Measurements from ENCODE around the gene DSN1.

Gene DSN1

DNA sequence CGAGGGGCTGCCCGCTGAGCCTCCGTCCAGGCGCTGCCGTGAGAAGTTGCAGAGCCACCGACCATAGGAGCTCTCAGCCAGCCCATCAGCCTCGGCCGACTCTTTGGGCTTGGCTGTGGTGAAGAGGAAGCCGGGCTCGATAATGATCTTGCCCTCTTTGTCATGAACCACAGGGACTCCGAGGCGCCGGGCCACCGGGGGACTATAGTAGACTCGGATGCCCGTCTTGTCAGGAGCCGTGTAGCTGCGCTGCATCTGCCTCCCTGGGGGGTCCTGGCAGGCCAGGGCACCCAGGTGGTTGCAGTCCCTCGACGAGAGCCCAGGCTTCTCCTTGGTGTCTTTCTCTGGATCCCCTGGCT is 20.5 kb upstream of the DSN1 start:
- DNase-seq = no peak

DNA sequence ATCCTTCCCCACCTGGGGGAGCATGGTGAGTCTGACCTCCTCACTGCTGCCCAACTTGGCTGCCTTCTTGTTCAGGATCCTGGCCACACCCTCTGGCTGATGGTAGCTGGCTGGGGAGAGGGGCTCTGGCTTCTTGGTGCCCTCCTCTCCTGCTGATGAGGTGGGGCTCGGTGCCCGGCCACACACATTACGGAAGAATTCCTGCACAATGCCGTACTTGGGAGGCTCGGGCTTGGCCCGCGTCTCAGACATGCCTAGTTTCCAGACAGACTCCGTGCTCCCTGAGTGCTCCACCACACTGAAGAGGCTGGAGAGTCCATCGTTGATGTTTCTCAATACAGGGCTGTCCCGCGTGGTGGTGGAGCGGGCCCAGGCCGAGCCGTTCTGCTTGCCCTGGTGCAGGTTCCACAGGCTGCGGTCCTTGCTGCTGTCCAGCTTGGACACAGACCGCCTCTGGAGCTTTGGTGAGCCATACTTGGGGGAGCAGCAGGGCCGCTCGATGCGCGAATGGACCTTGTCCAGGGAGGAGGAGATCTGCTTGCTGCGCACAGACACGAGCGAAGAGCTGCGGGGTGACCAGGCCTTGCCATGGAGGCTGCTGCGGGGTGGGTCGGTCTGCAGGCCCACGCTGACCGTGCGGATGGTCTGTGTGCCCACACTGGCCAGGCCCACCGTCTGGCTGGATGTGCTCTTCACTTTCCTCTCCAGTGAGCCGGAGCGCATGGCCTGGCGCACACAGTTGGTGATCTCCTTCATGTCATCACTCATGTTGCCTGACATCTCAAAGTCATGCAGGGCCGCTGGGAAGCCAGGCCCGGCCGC is 19.9 kb upstream of the DSN1 start:
- DNase-seq = no peak

DNA sequence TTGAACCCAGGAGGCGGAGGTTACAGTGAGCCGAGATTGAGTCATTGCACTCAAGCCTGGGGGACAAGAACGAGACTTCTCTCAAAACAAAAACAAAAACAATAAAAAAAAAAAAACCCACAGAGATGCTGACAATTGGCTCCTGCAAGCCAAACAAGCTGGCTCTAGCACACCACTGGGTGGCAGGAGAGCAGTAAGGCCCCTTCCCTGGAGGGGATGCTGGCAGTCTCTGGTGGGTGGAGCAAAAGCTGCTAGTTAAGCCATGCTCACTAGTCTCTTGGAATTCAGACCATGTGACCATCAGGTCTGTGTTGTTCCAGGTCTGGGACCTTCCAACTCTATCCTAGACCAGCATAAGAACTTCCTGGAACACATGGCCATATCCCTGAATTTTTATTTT is 18.9 kb upstream of the DSN1 start:
- DNase-seq = peak; percentile 38

GRCh38 chr20:36791862-36792261 is 18.3 kb upstream of the DSN1 start:
- DNase-seq = no peak

GRCh38 chr20:36786663-36787062 is 13.1 kb upstream of the DSN1 start:
- DNase-seq = no peak

DNA sequence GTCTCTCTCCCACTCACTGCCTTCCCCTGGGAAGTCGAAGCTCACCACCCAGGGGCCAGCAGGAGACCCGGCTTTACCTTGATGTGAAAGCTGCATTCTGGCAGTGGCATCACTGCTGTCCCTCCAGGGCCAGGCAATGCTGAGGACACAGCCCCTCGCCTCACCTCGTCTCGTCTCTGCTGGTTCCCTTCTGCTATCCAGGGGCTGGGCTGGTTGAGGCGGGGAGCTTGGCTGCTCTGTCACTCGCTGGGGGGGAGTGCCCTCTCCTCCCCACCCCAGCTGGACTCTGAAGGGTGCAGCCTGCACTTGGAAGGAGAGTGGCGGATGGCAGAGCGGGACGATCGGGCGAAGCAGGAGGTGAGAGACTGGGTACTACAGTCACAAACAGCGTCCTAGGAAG is 12.7 kb upstream of the DSN1 start:
- DNase-seq = no peak

- DNase-seq = no peak
These were observed 11.7 kb upstream of the DSN1 start for GRCh38 chr20:36785308-36785707.

GRCh38 chr20:36784900-36785299 is 11.3 kb upstream of the DSN1 start:
- no peak for DNase-seq

GRCh38 chr20:36784116-36784515 is 10.6 kb upstream of the DSN1 start:
- no peak for DNase-seq

DNA sequence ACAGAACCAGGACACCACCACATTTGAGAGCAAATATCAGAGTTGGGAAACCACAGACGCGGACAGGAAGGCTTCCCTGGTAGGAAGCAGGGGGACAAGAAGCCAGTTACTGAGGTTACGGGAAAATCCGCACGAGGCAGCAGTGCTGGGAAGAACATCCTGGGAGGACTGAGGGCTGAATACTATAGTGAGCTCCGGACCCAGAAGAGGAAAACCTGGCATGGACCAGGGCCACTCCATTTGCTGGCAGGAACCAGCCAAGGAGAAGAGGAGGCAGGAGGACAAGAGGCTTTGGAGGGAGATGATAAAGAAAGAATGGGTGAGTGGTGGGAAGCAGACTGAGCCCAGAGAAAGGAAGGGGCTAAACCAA is 6.1 kb upstream of the DSN1 start:
- DNase-seq = no peak

GRCh38 chr20:36778831-36779655 is 5.5 kb upstream of the DSN1 start:
- DNase-seq = no peak

DNA sequence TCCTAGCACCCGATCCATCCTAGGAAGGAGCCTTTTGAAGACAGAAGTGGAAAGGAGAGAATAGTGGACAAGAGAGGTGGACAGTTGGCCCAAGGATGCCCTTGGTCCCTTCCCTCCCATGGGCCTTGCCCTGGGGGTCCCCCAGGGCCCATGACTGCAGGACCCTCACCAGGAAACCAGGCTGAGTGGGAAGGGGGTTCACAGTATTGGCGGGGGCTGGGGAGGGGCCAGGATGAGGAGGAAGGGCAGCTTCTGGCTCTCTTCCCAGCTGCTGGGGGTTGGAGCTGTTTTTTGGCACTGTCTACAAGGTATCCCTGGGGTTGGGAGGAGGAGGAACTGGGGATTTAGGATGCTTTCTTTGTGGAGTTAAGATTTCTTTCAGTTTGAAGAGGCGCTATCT is 4.0 kb upstream of the DSN1 start:
- no peak for DNase-seq

DNA sequence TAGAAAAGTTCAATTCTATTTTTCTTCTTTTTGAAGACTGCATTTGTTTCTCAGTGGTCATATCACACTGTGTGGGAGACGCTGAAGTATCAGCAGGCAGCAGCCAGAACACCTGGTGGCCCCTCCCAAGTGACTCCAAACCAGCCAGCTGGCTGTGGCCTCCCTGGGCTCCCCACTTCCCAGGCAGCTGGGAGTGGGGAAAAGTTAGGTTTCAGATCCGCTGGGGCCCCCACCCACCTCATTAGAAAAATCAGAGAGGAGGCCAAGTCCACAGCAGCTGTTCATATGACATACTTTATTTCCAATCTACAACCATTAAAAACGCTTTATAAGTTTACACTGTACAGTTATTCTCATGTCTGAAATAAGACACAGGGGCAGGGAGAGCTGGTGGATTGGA is 3.6 kb upstream of the DSN1 start:
- DNase-seq = peak; percentile 74

DNA sequence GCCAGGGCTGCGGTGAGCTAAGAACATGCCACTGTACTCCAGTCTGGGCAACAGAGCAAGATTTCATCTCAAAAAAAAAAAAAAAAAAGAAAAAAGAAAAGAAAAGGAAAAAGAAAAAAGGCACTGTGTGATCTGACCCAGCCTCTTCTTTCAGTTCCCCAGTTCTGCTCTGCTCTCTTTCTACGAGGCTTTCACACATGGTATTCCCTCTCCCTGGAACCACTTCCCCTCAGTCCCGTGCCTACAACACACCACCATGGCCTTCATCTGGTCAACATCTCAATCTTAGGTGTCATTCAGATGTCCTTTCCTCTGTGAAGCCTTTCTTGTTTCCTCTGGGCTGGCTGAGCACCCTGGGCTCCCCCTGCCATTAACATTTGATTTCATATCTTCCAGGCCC is 2.3 kb upstream of the DSN1 start:
- no peak for DNase-seq

- DNase-seq = no peak
These were observed 1.6 kb upstream of the DSN1 start for GRCh38 chr20:36775196-36775595.

DNA sequence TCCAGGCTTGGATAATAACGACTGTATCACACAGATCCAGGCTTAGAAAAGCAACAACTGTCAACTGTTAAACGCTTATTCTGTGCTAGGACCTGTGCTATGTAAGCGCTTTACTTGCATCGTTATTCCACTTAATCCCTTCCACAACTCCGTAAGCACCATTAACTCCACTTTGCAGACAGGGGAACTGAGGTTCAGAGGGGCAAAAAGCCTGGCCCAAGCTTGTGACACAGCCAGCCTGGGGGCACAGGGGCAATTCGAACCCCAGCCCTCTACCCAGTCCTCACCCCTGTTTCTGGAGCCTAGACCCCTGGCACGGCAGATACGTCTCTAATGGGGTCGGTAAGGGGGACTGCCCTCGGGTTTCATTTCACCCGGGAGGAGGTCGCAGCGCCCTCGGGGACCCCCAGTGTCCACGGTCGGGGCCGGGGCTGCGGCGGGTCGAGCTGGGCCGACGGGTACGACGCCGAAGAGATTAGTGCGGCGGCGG is 411 bp downstream of the DSN1 start:
- DNase-seq = no peak

GRCh38 chr20:36770680-36771079 is 2.9 kb downstream of the DSN1 start:
- no peak for DNase-seq

DNA sequence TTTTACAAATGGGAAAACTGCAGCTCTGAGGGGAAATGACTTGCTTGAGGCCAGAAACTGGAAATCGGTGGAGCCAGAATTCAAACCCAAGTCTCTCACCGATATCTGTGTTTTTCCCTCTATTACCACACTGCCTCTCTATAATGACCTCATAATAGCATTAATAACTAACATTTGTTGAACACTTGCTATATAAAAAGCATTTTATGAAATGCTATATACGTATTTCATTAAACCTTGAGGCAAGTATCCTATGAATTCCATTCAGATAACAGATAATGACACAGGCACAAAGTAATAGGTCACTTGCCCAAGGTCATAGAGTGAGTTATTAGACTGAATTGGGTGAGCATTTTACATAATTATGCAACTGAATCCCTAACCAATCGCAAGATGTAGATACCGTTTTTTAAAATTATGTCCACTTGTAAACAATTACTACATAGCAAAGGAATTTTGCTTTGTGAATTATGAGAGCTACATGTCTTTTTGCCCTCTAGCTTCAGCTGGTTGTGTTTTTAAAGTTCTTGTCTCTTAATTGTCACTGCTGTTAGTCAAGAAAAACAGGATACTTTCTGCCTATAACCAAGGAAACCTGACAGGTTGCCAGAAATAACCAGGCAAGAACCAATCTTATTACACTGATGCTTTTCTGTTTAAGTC is 4.7 kb downstream of the DSN1 start:
- no peak for DNase-seq

GRCh38 chr20:36761125-36761524 is 12.4 kb downstream of the DSN1 start:
- no peak for DNase-seq

GRCh38 chr20:36760647-36761046 is 12.9 kb downstream of the DSN1 start:
- no peak for DNase-seq

DNA sequence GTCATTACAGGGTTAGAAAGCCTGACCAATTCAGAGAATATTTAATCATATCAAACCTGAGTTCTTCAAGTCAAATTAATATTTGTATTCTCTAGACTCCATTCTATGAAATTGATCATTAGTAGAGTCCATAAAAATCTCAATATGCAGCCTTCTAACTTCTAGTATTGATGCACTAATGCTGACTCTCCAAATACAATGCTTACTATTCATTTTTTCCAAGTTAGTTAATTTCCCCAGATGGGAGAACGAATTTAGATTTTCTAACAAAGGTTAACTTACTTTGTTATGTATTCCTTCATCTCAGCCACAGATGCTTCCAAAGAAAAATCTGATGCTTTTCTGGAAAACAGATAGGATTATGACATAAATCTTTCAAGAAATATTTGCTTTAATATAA is 15.3 kb downstream of the DSN1 start:
- no peak for DNase-seq

DNA sequence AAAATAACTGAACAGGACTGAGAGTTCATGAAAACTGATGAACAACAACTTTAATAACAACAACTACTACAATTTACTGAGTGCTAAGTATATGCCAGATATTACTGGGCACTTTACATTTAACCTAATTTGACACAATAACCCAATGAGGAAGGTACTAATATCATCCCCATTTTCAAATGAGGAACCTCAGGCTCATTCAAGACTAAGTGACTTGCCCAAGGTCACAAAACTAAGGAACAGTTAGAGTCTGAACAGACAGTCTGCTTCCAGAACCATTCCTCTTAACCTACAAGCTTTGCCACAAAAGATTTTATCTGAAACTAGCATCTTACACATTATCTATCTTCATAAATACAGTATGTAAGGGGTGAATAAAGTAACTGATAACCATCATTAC is 17.1 kb downstream of the DSN1 start:
- no peak for DNase-seq

- peak; percentile 23 for DNase-seq
These were observed 18.8 kb downstream of the DSN1 start for GRCh38 chr20:36754656-36755222.

Data from NCI-H2171 (cell line).